NCI-H1417 treated with DMSO at 0.1 percent for 48 hours (cell line): ENCODE measurements around the gene C5orf15.
A peak's percentile ranks its signal among the peaks of the same experiment; 100 is the strongest.
"Not testable (repeated sequence)": the region's sequence is repeated elsewhere in the genome, so short reads cannot be mapped to it uniquely, and the experiment has no call there.

Experiments used
- DNase-seq: peaks from one replicate; lab custom pipeline; 2025; lab: John Stamatoyannopoulos, UW

C5orf15 gene

DNA sequence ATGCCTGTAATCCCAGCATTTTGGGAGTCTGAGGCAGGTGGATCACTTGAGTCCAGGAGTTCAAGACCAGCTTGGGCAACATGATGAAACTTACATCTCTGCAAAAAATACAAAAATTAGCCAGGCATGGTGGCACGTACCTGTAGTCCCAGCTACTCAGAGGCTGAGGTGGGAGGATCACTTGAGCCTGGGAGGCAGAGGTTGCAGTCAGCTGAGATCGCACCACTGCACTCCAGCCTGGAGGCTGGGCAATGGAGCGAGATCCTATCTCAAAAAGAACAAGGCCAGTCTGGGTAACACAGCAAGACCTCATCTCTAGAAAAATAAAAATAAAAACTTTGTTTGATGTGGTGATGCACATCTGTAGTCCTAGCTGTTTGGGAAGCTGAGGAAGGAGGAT lies 30.8 kb downstream of the C5orf15 start:
- DNase-seq = not testable (repeated sequence)

DNA sequence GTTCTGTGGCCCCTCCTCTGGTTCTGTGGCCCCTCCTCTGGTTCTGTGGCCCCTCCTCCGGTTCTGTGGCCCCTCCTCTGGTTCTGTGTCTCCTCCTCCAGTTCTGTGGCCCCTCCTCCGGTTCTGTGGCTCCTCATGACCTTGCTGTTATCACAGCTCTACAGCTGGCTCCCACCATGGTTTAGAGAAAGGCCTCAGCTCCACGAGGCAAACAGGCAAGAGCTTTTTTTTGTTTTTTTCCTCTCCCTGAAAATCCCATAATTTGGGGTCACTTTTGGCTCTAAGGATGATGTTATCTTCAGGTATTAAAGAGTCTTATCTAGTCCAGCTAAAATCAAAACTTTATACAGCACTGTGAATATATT lies 31.8 kb downstream of the C5orf15 start:
- DNase-seq = no peak

DNA sequence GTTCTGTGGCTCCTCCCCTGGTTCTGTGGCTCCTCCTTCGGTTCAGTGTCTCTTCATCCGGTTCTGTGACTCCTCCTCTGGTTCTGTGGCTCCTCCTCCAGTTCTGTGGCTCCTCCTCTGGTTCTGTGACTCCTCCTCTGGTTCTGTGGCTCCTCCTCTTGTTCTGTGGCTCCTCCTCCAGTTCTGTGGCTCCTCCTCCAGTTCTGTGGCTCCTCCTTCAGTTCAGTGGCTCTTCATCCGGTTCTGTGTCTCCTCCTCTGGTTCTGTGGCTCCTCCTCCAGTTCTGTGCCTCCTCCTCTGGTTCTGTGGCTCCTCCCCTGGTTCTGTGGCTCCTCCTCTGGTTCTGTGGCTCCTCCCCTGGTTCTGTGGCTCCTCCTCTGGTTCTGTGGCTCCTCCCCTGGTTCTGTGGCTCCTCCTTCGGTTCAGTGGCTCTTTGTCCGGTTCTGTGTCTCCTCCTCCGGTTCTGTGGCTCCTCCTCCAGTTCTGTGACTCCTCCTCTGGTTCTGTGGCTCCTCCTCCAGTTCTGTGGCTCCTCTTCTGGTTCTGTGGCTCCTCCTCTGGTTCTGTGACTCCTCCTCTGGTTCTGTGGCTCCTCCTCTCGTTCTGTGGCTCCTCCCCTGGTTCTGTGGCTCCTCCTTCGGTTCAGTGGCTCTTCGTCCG lies 32.3 kb downstream of the C5orf15 start:
- DNase-seq = not testable (repeated sequence)

DNA sequence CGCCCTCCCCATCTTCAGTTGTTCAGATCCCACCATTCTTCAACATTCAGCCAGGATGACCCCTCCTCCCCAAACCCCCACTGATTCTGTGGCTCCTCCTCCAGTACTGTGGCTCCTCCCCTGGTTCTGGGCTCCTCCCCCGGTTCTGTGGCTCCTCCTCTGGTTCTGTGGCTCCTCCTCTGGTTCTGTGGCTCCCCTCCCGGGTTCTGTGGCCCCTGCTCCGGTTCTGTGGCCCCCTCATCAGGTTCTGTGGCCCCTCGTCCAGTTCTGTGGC lies 32.8 kb downstream of the C5orf15 start:
- no peak for DNase-seq

DNA sequence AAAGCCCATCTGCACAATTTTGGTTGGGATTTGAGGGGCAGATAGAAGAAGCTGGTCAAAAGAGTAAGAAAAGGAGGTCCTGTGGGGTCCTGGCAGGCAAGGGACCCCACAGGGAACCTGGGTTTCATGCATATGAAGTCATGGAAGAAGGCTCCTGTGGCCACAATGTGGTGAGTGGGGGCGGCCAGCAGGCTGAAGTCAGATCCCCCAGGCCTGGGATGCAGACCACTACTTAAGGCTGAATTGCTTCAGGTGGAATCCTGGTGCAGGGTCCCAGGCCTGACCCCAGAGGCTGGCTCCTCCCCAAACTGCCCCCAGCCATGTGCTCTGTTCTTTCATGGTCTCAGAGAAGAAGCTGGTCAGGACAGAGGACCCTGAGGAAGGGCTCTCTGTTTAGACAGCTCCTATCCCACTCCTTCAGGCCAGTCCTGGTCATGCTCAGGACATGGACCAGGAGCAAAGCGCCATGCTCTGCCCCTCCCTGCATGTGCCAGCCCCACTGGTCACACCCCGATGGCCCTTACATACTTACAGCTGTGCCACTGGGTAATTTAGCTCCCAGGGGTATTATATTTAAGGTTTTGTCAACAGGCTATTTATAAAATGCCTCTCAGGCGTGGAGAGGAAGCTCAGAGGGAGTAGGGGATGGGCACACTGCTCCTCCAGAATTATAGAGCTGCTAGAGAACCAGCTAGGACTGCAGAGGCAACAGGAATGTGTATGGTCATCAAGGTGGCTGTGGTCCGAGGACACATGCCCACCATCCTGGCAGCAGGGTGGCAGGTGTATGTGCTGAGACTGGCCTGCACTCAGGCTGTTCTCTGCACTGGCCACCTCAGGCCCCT lies 33.4 kb downstream of the C5orf15 start:
- no peak for DNase-seq

DNA sequence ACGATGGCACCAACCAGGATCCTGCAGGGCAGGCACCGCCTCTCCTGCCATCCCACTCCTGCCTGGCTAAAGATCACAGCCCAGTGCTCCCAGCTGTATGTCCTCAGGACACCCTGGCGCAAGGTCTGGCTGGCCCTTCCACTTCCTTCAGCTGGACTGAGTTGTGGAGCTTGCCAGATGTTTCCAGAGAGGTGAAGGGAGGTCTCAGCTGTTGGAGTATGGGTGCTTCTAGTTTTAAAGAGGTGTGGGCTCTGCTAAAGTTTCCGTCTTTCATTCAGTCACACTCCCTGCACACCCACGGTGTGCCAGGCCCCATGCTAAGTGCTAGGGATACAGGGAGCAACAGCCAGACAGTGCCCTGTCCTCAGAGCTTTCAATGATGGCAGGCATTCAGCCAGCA lies 34.1 kb downstream of the C5orf15 start:
- no peak for DNase-seq

DNA sequence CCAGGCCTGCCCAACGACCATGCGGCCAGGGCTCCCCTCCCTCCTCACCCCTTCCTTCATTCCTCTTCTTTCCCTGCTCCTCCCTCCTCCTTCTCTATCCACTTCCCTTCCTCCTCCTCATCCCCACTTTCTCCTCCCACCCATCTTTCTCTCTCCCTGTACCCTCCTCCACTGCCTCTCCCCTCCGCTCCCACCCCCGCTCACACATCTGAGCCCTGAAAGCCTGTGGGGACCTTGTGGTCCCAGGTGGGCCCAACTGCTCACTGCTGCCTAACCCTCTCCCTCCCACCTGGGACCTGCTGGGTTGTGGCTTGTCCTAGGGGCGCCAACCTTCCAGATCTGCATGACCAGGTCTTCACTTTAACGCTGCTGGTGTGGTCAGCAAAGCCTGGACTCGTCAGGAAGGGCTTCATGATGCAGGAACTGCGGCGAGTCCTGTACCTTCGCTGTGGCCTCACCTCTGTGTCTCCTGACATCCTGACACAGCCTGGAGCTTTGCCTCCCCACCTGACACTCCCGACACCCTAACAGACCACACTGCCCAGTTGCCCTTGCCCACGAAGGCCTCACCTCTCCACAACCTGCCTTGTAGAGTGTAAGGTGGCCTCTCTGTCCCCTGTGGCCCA lies 34.6 kb downstream of the C5orf15 start:
- DNase-seq = no peak

DNA sequence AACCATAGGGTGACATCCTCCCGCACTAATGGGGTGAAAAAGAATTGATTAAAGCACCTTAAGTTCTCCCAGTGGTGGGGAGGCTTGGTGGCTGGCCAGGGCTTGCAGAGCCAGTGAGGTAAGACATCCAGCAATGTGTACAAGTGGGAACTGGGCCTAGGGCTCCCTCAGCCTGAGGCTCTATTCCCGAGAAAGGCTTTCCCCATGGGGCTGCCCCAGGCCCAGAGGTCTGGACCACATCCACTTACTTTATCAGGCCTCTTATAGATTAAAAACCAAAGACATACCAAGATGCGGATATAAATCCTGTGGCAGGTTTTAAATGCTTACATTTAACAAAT lies 35.3 kb downstream of the C5orf15 start:
- DNase-seq = no peak

DNA sequence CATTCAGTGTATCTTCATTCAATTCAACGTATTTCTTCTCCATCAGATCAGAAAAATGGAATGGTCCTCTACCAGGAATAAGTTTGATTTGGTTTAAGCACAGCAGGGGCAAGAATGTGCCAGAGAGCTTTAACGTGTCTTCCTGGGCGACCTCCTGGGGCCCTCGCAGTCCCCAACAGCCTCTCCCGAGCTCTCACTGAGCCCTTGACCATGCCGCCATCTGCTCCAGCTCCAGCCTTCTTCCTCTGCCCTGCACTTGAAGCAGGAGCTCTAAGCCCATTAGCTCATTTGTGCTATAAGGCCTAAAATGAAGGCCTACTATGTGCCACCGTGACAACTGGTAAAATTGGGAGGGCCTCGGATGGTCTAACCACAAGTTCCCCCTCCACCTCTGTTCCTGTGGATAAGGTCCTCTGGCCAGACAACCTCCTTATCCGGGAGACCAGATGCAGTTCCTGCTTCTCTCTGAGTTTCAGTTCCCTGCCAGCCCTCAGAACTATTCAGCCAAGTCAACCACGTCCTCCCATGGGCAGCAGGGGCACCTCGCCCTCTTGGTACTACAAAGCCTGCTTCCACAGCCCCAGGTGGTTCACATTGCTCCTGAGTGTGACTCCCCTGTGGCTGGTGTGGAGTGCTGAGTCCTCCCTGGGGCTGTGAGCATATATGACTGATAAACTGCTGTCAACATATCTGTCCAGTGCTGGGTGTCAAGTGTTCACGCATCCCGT lies 35.8 kb downstream of the C5orf15 start:
- DNase-seq = no peak

DNA sequence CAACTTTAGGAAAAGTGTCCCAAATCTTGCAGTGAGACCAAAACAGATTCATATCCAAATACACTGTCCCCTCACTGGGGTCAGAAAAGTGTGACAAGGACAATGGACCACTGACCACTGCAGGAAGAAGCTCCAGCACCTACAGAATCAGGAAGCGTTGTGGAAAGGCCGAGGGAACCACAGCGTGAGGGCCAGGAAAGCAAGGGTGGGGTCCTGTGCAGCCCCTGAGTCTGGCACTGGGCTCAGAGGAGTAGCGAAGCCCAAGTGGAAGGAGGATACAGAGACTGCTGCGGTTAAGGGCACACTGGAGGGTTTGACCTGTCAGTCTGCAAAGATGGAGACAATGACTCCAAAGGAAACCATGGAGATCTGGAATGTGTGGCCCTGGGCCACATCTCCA lies 36.9 kb downstream of the C5orf15 start:
- DNase-seq = no peak

DNA sequence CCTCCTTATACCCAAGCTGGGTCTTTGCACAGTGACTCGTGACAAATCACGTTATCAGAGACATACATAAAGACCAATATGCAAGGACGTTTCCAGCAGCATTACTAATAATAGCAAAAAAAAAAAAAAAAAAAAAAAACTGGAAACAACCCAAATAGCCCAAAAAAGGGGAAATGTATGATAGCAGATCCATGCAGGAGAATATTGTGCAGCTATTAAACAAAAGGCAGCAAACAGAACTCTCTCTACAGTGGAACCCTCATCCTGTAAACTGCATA lies 37.7 kb downstream of the C5orf15 start:
- no peak for DNase-seq

DNA sequence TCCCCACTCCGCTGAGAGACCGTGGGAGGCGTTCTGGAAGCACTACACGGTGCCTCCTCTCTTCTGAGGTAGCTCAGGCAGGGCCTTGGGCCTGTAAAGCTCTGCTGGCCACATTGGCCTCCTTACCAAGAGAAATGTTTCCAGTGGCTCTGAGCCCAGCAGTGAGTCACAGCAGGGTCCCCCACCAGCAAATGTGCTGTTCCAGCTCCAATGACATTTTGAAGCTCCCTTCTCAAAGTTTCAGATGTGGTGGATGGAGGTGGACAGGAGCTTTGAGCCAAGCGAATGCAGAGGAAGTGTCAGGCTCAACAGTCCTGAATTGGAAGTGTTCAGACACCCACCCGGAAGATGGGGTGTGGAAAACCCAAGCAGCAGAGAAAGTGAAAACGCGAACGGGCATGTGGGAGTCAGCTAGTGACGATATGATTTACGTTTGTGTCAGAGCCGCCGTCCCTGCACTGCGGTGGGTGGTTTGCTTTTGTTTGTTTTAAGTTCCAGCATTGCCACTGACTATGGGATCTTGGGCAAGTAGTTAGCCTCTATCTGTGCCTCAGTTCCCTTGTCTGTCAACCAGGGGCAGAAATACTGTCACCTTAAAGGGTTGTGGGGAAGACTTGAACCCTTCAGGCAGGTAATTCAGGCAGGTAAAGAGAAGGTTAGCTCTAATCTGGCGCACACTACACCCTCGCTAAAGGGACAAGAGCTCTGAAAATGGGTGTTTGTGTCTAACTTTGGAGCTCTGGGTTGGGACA lies 38.2 kb downstream of the C5orf15 start:
- DNase-seq = no peak

DNA sequence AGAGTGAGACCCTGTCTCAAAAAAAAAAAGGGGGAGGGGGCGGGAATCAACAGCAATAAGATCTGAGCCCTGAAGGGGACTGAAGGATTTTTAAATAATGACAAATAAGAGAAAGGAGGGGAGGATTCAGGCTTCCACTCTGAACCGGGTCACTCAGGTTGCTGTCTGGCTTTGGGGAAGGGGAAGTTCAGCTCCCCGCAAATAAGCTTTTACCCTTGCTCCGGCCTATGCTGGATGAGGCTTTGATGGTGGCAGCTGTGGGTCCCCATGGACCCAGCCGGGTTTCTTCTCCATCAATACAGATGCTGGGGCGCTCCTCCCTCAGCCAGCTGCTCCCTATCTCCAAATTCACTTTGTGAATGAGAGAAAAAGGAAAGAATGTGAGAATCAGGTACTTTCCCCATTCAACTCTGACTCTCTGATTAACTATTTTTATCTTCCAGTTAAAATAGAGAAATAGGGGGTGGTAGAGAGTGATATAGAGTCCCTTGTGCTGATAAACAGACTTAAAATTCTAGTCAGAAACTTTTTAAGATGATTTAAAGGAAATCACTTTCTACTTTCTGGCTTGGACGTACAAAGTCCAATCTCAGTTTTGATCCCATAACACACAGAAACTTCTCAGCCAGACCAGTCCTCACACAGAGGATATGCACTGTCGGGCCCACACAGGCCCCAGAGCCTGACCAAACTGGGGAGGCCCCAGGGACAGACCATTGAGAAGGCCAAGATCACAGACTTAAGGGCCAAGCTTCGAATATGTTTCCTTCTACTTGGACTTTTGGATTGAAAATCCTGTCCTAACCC lies 39.6 kb downstream of the C5orf15 start:
- DNase-seq = no peak

DNA sequence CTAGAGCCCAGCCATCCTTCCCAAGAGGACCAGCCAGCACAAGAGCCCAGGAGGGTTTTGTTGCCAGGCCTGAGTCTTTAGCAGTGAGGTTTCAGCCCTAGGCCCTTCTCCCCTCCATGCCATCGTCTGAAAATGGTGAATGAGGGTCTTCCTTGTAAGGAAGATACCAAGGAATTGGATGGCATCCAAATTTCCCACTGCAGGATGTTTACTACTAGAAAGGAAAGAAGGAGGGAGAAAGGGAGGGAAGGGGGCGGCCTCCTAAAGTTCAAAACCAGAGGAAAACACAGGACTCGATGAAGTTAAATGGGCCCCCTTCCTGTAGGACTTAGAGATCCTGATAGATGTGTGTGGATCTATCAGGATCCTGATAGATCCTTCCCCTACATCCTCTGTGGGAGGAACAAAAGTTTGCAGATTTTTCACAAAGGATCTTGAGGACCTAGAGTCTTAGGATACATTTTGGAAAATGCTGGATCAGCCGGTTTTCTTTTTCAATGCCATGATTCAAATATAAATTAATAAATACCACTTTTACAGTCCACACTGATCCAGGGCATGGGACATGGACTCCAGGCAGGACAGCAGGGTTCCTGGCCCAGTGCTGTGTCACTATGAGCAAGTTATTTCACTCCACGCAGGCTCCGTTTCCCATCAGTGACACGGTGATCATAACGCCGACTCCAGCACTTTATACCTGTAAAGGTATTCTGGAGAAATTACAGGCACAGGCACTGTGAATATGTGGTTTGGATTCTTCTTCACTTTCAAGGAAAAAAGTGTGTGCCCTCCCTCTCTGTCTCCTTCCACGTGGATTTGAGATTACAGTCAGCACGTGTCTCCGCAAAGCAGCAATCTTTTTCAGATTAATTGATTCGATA lies 40.9 kb downstream of the C5orf15 start:
- no peak for DNase-seq

DNA sequence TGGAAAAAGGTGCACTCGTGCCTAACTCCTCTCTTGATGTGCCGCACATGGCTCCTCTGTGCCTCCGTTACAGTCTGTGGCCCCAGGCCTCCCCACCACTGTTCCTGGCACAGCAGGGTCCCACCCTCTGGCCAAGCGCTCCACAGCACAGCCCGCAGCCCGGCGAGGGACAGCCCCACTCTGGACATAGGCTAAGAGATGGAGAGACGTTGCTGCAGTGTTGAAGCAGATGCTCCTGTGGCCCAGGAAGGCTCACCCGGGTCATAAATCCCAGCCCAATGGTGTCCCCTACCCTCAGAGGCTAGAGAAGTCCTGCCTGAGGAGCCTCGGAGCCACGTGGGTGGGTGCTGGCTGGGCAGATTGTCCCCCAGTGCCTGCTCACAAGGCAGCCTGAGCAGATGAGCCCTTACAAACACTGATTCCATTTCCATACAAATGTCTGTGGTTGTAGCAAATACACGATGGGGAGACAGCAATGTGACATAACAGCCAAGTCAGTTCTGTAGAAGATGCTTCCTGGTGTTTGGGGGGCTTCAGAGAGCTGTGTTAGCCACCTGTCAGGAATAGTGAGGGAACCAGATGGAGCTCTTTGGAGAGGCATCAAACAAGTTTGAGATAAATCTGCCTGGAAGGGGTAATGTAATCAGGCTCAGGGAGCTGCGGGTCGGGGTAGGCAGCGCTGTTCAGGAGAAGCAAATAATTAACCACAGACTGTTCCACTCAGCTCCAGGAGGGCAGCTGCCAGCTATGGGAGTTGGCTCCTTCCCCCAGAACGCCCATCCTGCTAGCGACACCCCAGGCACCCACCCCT lies 41.7 kb downstream of the C5orf15 start:
- DNase-seq = no peak

DNA sequence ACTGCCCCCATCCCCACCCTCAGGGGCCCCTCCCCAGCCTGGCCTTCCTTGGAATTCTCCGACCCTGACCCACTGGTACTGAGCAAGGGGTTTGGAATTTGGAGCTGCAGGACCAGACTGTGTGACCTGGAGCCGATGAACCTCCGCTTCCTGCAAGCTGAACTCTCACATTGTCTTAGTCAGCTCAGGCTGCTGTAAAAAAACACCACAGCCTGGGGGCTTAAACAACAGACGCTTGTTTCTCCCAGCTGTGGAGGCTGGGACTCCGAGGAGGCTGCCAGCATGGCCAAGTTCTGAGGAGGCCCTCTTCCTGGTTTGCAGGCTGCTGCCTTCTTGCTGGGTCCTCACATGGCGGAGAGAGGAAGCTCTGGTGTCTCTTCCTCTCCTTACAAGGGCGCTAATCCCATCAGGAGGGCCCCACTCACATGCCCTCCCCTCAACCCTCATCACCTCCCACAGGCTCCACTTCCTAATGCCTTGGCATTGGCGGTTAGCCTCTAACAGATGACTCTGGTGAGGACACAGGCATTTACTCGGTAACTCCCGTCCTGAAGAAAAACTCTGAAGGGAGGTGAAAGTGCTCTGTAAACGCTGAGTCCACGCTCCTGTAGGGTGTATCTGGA lies 42.4 kb downstream of the C5orf15 start:
- no peak for DNase-seq

DNA sequence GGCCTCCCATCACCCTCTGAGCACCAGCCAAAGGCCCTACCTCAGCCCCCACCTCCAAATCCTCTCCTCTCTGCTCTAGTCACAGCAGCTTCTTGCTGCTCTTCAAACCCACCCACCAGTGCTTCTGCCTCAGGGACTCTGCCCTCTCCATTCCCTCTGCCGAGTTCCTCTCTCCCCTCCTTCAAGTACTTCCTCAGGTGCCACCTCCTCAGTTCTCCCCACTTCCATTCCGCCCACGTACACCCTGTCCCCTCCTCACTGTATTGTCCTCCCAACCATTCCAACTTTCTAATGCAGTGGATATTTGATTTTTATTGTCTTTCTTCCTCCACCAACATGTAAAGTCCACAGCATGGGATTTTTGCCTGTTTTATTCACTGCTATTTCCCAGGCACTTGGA lies 43.2 kb downstream of the C5orf15 start:
- no peak for DNase-seq

DNA sequence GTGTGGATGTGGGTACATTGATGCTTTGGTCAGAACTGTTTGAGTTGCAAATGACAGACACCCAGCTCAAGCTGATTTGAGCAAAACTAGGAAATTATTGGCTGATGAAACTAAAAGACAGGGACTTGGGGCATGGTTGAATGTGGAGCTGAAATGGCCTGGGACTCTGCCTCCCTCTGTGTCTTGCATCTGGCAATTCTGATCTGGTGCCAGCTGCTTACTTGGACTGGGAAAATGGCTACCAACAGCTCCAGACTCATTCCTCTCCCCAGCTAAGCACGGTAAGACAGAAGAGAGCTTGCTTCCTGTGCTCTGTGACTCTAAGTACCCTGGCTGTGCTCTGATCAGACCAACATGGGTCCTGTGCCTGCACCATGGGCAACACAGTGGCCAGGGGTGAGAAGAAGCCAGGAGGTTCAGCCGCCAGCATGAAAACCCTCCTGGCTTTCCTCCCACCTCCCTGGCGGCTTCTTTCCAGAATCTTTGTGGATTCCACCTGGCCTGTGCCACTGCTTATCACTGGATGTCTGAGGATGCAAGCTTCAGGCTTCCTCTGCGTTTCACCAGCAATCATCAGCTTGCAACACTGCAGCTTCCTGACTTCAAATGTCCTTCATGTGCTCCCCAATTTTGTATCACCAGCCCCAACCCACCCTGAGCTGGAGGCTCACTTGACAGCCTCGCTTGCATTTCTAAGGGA lies 44.1 kb downstream of the C5orf15 start:
- DNase-seq = no peak

DNA sequence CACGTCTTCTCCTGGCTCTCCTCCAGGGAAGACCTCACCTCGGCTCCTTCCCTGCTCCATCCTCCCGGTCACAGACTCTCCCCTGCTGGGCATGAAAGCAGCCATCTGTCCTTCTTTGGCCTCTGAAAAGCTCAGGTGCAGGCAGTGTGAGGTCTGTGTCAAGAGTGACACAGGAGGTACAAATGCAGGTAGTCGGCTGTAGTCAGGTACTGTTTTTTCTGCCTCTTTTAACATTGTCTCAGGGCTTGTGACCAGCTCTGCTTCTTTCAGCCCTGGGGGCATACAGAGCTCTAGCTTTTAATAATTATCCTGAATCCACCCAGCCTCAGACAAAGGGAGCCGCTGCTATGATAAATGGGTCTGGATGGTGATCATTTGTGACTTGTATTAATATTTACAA lies 46.4 kb downstream of the C5orf15 start:
- DNase-seq = peak; percentile 7
